ENCODE measurements around the gene DEFB128. TPM values are rescaled to one million over a fixed set of nuclear protein-coding genes. Genes with fewer than 3 reads are reported as not detected.

Gene DEFB128
- not detected in 2 replicates for total RNA-seq

GRCh38 chr20:189611-190010, at the start of gene DEFB128:
DEFB128 (minus strand) TSS chr20:189711; CDS start chr20:189623, 88 bp downstream.

DNA sequence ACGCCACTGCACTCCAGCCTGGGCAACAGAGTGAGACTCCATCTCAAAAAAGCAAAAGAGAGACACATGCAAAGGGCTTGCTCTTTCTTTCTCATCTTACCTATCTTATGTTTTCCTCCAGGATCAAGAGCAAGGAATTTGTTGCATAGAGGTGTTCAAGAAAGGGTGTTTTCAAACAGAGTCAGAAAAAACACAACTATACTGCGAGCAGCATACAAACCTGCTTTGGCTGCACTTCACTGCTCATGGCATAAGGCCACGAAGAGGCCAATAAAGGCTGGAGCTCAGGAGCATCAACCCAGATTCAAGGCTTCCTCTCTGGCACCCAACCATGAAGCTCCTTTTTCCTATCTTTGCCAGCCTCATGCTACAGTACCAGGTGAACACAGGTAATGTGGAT, 37.4 kb upstream of the DEFB128 start, which contains the start of gene DEFB129:
Gene DEFB129, plus strand, starts transcription at position 301 of the 400 bp plus-strand sequence. Its CDS starts 31 bp downstream, at position 332.

GRCh38 chr20:157154-157553, 32.4 kb downstream of the DEFB128 start, which contains the start of gene DEFB127:
DEFB127 (plus strand) TSS chr20:157454; CDS start chr20:157545, 91 bp downstream.

DNA sequence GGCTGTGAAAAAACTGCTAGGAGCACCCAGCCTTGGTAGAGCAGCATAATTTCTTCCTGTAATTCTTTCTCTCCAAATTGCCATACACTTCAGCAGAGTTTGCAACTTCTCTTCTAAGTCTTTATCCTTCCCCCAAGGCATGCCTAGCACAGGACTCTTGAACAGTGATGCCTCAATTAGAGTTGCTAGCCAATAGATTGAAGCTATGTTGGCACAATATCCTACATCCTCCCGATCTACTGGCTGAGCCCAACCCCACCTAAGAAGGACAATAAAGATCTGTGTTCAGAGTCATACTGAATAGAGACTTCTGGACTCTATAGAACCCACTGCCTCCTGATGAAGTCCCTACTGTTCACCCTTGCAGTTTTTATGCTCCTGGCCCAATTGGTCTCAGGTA, 47.2 kb downstream of the DEFB128 start, which contains the start of gene DEFB126:
Gene DEFB126, plus strand, starts transcription at position 301 of the 400 bp plus-strand sequence. Its CDS starts 39 bp downstream, at position 340.

Other genes starting within 250 kb of the DEFB128 start
- gene DEFB125, start 102.0 kb downstream of the DEFB128 start, total RNA-seq: not detected in 2 replicates
- not detected in 2 replicates for gene DEFB126, start 47.1 kb downstream of the DEFB128 start, total RNA-seq
- gene DEFB127, start 32.3 kb downstream of the DEFB128 start, total RNA-seq: not detected in 2 replicates
- gene DEFB129, start 37.5 kb upstream of the DEFB128 start, total RNA-seq: not detected in 2 replicates
- gene DEFB132, start 68.0 kb upstream of the DEFB128 start, total RNA-seq: not detected in 2 replicates
- gene C20orf96, start 101.0 kb upstream of the DEFB128 start, total RNA-seq: 3.6 and 4.2 TPM in 2 replicates
- gene ZCCHC3, start 107.9 kb upstream of the DEFB128 start, total RNA-seq: 13.4 and 14.6 TPM in 2 replicates
- gene SOX12, start 135.8 kb upstream of the DEFB128 start, total RNA-seq: 3.6 and 5.1 TPM in 2 replicates
- gene NRSN2, start 157.4 kb upstream of the DEFB128 start, total RNA-seq: 13.6 and 22.8 TPM in 2 replicates
- gene TRIB3, start 191.0 kb upstream of the DEFB128 start, total RNA-seq: 30.4 and 36.3 TPM in 2 replicates
- gene RBCK1, start 218.6 kb upstream of the DEFB128 start, total RNA-seq: 57.3 and 88.6 TPM in 2 replicates

All from bladder microvascular endothelial cell (primary cell).